Right ventricle myocardium inferior (tissue), 1 donor: ENCODE data around the gene RANBP17. TPM values are rescaled to one million over a fixed set of nuclear protein-coding genes. Genes with fewer than 3 reads are reported as not detected.
"Not testable (repeated sequence)": the region's sequence is repeated elsewhere in the genome, so short reads cannot be mapped to it uniquely, and the experiment has no call there.

Source experiments
- ATAC-seq: fragments of 200-7000 bp; cut with Tn5 transposase; one replicate; pipeline ENCODE4 v1.9.1; 2020; ENCODE audit warnings: mild to moderate bottlenecking, moderate library complexity
- DNase-seq: peaks from one replicate; pipeline ENCODE4 v3.0.0; 2021; ENCODE audit errors: missing footprints
- intact Hi-C: fragments of 100-400 bp; cut with DNase I; formaldehyde crosslinking; loops from one replicate; pipeline ENCODE4 v1.11.0; 2022
- long read RNA-seq: library from polyadenylated mRNA; unstranded; transcript quantifications from one replicate; pipeline ENCODE4 v2.0.0, GENCODE V29; 2021
- total RNA-seq: library from RNA; stranded (reverse); fragmentation: NEBNext Ultra II Directional; extraction: Animal tissue kit (Norgen Biotek cat#: 25700); gene quantifications from one replicate; pipeline ENCODE4 v1.2.1, GENCODE V29; 2021
- donor health status: DM: no; HTN: yes; CAD: no; lungs with severe emphysema.

The RANBP17 gene
- total RNA-seq = 2.7 TPM
- long read RNA-seq = 0 reads

DNA sequence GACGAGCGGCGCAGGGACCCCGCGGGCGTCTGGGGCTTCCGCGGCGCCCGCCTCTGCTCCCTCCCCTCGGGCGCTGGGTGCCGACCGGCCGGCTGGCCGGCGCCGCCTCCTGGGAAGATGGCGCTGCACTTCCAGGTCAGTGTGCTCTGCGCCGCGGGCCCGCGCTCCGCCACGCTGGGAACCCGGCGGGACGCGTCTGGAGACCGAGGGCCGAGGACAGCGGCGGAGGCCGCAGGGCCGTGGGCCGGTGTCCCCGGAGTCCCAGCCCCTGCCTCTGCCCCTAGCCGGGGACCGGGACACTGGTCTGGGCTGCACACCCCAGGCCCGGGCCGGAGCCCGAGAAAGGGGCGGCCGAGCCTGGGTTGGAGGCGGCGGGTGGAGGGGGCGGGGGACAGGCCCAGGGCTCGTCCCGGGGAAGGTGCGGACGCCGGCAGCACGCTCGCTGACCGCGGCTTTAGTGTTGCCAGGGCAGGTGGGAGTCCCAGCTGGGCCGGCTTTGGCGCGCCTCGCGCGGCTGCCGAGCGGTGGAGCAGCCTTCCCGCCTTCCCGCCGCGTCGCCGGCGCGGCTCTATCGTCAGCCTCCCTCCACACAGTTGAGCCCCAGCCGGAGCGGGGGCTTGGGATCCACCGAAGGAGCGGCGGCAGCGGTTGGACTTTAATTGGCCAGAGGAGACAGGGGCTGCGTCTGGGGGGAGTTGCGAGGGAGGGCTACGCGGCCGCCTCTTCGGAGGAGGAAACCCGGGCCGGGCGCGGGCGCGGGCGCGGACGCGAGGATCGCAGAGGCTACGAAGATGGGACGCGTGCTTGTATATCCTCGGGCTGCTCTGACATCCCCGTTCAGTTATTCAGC, at the start of gene RANBP17:
RANBP17 (plus strand) TSS at position 102 of the 850 bp plus-strand sequence.
- DNase-seq = peak; percentile 58
- intact Hi-C loops = no loop called here
- peak; percentile 68 for ATAC-seq

DNA sequence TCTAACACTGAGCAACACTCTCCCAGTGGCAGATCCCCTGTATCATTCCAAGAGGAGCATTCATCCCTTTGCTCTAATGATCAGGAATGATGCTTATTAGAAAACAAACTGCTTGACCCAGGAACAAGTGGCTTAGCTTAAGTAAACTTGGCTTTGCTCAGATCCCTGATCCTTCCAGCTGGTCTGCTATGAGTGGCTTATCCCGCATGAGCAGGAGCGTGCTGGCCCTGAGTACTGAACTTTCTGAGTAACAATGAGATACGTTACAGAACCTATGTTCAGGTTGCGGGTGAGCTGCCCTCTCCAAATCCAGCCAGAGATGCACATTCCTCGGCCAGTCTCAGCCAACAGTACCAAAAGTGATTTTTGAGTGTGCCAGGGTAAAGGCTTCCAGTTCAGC, 48.6 kb upstream of the RANBP17 start:
- no peak for DNase-seq
- intact Hi-C loops = no loop called here

DNA sequence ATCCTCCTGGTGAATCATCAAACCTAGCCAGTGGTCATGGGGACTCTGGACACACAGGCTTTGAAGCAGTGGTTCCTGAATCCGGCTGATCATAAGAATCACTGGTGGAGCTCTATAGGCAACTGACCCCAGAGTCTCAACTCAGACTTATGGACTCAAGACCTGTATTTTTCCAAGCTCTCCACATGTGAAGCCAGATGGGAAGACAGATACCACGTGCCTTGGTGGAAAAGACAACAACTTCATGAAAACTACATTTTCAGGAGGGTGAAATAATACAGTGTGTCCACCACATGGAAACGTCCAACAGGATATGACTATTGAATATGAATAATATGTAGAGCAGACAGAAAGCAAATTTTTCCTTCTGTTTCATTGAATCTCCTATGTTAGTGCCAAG, 44.6 kb upstream of the RANBP17 start:
- intact Hi-C loops = no loop called here
- ATAC-seq = no peak

More for the DNA sequence above, 48.6 kb upstream of the RANBP17 start:
- no peak for ATAC-seq

DNA sequence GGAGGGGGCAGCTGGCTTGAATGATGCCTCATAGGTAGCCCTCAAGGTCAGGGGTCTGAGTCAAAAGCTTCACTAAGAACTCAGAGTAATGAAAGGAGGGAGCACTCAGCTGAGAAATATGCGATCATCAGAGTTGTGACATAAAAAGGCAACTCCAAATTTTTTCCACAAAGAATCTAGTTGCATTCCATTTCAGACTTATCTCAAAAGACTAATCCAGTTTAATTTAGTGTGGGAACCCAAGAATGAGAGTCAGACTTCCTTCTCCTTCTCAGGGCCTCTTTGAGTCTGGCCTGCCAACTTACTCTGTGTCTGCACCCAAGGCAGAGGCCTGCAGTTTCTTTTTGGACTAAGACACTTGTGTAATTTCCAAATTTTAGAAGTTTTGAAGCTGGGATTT, 43.6 kb upstream of the RANBP17 start:
- intact Hi-C loops = no loop called here

More for the DNA sequence above, 44.6 kb upstream of the RANBP17 start:
- no peak for DNase-seq

DNA sequence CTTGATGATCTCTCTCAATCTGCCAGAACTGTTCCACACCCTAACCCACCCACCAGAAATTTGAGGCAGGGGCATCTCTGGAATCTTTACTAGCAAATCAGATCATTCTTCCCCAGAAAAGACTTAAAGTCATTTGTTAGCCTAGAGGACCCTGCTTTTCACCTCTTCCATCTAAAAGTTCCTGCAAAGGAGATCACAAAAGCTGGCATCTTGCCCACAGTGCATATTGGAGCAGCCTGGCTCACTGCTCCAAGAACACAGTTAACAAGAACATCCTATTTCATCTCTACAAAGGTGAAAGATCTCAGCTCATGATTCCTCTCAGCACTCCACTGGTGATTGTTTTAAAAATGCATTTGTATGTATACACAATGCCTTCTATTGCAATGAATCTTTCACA, 42.0 kb upstream of the RANBP17 start:
- intact Hi-C loops = no loop called here
- ATAC-seq = no peak

More for the DNA sequence above, 43.6 kb upstream of the RANBP17 start:
- DNase-seq = no peak
- no peak for ATAC-seq

DNA sequence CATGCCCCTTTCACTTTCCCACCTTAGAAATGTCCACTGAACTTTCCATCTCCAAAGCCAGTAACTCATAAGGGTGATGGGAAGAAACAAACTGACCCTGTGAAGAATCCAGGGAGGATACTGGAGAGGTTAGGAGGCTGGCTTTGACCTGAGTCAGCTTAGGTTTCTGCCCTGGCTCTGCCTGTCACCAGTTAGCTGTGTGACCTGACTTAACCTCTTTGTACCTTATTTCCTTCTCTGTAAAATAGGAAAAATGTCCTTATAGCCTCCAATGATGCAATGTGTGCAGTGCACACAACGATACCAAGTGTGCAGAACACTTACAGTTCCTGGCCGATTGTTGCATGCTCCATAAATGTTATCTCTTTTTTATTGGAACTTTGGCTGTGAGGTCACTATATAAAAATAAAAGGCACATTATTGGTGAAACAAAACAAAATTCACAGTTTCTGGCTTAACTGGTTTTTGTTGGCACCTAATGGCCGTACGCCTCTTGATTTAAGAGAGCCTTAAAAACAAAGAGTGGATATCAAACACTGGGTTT, 40.5 kb upstream of the RANBP17 start:
- no peak for ATAC-seq
- DNase-seq = no peak
- intact Hi-C loops = no loop called here

More for the DNA sequence above, 42.0 kb upstream of the RANBP17 start:
- no peak for DNase-seq

DNA sequence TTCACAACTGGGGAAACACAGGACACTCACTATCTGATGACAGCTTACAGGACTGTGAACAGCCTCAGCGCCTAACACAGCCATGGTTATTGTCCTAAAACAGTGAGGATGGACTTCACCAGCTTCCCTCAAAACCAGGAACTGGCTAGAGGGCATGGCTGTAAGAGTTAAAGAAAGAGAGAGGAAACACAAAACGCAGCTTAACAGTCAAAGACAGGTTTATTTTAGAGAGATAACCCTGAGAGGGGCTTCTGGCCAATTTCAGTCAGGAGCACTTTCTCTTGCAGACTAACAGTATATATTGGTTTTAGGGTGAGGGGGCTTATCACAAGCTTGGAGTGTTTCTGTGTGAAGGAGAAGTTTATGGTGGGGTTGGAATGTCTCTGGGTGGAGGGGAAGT, 35.7 kb upstream of the RANBP17 start:
- ATAC-seq = no peak
- no peak for DNase-seq
- intact Hi-C loops = no loop called here

DNA sequence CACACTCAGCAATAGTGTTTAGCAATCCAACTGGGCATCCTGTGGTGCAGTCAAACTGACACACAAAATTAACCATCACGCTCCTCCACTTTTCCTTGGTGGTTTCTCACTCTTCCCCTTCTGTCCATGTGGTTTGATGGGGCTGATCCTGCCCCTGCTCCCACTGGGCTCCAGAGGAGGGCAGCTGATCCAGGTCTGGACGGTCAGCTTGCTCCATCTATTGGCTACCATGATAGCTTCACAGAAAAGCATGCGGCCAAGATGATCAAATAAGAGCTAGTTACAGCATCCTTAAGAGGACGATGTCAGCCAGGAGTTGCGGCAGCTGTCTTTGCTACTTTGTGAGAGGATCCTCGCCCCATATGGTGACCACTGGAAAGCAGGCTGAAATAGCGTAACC, 29.6 kb upstream of the RANBP17 start:
- intact Hi-C loops = no loop called here

DNA sequence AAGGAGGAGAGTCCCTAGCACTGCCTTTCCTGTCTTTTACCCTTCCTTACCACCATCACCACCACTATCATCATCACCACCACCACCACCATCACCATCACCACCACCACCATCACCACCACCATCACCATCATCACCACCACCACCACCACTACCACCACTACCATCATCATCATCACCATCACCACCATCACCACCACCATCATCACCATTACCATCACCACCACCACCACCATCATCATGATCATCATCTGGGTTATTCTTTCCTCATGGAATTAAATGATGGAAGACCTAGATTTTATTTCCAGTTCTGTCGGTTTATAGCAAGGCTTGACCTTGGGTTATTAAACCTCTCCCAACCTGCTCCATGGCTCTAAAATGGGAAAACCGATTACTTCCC, 27.8 kb upstream of the RANBP17 start:
- intact Hi-C loops, ATAC-seq, DNase-seq: not testable (repeated sequence)

More for the DNA sequence above, 29.6 kb upstream of the RANBP17 start:
- no peak for DNase-seq
- ATAC-seq = no peak

DNA sequence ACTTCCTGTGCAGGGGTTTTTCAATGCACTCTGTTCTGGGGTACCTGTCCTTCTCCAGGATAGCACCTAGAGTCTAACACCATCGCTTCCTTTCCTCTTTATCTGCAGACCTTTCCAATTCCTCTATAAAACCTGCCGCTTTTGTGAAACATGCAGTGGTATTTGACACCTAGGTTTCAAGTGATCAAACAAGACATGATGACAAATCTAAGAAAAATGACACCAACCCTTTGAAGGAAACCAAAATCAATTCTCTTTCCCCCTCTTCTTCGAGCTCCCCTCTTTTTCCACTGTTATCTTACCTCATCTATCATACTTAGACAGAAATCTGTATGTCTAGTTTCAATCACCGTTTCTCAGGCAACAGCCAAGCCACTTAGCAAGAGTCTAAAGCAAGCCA, 25.6 kb upstream of the RANBP17 start:
- intact Hi-C loops = no loop called here
- ATAC-seq (no peak), DNase-seq (no peak)

DNA sequence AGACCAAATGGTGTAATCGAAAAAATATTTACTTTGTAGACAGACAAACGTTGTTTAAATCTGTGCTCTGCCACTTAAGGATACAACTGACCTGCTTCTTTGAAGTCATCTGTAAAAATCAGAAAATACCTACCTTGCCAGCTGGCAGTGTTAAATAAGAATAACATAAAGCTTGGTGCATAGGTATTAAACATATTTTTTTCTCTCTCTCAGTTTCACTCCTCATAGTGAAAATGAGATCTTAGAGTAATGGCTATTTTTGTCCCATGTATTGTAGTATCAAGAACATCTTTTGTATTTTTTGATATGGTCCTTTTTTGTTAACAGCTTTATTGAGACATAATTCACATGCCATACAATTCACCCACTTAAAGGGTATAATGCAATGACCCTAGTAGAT, 17.9 kb upstream of the RANBP17 start:
- ATAC-seq (no peak), DNase-seq (no peak)
- intact Hi-C loops = no loop called here

DNA sequence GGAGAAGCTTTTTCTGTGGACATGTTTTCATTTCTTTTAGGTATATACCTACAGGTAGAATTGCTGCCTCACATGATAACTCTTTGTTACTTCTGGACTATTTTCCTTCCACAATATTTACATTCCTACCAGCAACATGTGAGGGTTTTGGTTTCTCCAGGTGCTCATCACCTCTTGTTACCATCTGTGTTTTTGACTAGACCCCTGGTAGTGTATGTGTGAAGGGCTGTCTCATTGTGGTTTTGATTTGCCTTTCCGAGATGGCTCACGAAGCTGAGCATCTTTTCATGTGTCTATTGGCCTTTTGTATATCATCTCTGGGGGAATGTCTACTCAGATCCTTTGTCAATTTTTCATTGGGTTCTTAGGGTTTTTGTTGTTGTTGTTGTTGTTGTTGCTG, 17.2 kb upstream of the RANBP17 start:
- DNase-seq = no peak
- intact Hi-C loops = no loop called here
- ATAC-seq = no peak

DNA sequence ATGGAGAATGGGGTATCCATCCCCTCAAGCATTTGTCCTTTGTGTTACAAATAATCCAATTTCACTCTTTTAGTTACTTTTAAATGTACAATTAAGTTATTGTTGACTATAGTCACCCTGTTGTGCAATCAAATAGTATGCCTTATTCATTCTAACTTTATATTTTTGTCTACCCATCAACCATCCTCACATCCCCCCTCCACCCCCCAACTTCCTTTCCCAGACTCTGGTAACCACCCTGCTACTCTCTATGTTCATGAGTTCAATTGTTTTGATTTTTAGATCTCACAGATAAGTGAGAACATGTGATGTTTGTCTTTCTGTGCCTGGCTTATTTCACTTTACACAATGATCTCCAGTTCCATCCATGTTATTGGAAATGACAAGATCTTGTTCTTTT, 15.4 kb upstream of the RANBP17 start:
- intact Hi-C loops = no loop called here
- ATAC-seq (no peak), DNase-seq (no peak)

DNA sequence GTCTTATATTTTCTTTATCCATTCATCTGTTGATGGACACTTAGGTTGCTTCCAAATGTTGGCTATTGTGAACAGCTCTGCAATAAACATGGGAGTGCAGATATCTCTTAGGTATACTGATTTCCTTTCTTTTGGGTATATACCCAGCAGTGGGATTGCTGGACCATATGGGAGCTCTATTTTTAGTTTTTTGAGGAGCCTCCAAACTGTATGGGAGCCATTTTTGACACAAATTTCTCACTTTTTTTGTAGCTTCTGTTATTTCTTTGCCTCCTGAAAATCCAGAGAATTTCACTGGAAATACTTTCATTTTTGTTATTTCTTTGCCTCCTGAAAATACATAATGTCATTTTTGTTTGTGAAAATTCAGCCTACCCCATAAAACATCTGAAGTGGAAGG, 15.0 kb upstream of the RANBP17 start:
- DNase-seq (no peak), ATAC-seq (no peak)
- intact Hi-C loops = no loop called here

DNA sequence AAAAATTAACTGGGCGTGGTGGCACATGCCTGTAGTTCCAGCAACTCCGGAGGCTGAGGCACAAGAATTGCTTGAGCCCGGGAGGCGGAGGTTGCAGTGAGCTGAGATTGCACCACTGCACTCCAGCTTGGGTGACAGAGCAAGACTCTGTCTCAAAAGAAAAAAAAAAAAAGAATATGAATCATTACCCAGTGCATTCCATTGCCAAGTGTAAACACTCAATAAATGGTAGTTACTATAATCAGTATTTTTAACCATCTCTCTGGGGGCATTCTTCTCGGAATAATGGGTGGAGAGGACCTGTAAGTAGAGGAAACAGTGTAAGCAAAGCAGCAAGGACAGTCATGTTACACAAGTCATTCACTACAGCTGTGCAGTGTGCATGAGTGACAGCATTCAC, 13.8 kb upstream of the RANBP17 start:
- ATAC-seq = no peak
- intact Hi-C loops = no loop called here

DNA sequence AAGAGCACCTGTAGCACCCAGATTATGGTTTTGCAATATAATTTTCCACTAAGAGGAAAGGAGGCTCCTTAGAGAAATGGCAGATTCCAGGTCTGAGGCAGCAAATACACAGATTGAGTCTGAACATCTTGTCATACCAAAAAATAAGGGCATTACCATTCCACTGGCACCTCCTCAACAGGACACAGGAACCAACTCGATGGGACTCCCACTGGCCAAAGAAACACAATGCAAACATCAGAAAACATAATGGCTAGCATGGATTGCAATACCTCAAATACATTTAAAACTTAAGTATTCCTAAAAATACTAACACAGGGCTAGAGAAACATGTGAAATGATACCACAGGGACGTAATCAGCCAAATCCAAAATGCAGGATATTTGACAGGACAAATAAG, 12.4 kb upstream of the RANBP17 start:
- DNase-seq = no peak
- intact Hi-C loops = no loop called here
- no peak for ATAC-seq

More for the DNA sequence above, 13.8 kb upstream of the RANBP17 start:
- DNase-seq = no peak

DNA sequence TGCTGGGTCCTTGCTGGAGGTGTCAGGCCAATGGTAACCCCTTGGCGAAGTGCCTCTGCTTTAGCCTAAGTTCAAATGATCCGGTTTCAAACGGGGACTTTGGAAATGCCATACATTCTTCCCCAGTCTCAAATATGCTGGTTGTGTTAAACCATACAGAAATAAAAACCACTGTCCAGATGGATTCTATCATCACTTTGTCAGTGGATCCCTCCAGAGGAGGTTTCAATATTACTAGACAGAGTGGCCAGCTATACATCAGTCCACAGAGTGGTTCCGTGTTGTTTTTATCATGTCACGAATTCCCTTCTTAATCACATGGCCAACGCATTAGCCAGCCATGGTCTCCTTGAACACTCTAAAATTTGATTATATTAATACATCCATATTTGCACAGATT, 7.3 kb upstream of the RANBP17 start:
- intact Hi-C loops = no loop called here
- DNase-seq (no peak), ATAC-seq (no peak)

DNA sequence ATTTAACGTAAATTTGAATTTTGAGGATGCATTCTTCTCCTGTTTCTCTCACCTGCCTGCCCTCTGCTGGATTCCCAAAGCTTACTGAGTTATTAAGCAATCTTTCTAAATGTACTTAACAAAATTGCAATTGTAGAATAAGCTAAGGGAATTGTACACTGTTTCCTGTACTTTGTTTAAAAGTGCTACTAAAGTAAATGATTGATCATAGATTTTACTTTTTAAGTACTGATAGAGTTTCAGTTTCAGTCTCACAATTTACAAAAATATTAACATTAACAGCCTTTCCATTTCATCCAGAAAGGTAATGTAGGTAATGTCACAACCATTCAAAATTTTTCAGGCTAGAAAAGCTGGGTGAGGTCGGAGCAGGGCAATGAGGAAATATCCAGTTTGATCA, 4.8 kb upstream of the RANBP17 start:
- ATAC-seq (no peak), DNase-seq (no peak)
- intact Hi-C loops = no loop called here

DNA sequence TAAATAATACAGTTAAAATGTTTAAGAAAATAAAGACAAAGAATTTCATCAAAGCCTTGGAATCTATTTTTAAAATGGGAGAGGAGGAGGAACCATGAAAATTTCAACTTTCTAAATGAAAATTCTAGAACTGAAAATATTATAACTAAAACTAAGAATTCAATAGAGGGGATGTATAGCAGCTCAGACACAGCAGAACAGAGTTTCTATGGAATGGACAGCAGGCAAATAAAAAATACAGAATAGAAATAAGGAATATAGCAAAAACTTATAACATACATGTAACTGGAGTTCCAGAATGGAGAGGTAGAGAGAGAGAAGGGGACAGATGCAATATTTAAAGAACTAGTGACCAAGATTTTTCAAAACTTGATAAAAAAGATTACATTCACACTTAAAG, 1.4 kb upstream of the RANBP17 start:
- ATAC-seq (no peak), DNase-seq (no peak)
- intact Hi-C loops = no loop called here

DNA sequence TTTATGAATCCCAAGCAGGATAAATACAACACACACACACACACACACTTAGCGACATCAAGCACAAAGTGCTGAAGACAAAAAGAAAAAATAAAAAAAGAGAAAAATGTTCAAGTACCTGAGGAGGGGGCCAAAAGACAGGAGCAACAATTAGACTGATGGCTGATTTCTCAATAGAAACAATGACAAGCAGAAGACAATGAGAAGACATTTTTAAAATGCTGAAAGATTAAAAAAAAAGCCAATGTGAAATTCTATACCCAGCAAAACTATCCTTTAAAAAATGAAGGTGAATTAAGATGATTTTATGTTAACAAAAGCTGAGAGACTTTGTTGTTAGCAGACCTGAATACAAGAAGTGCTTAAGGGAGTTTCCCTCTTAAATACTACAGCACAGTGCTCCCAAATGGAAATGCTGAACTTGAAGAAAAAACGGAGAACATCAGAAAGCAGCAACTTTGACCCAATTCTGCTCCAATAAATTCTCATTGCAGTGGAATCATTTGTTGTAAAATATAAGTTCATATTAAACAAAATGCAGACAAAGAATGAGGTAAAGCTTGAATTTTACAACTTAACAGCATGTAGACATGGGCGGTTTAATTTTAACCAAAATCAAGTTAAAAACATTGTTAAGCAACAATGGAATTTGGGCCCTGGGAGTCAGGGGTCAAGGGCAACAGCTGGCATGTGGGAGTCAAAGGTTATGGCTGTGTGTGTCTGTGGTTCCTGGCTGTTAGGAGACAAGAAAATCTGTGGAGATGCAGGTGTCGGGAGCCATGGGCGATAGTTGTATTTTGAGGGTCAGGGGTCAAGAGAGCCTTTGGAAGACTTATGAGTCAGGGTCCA, 776 bp upstream of the RANBP17 start:
- ATAC-seq = no peak
- DNase-seq = no peak
- intact Hi-C loops = no loop called here
